SJCRH30 (cell line): ENCODE data around the gene CKAP2L. TPM values are rescaled to one million over a fixed set of nuclear protein-coding genes. Genes with fewer than 3 reads are reported as not detected.
A peak's percentile ranks its signal among the peaks of the same experiment; 100 is the strongest.

Source experiments
- DNase-seq, 2 experiments: peaks; one replicate each; pipeline ENCODE4 v3.0.0-alpha.2; 2015 to 2020
- H3K27ac ChIP-seq: fragments of 250-450 bp; sonication (Bioruptor Pico); 2 replicates; pipeline ENCODE4 v1.5.1; 2020; ENCODE audit warnings: mild to moderate bottlenecking, moderate library complexity
- H3K27me3 ChIP-seq: fragments of 250-450 bp; sonication (Bioruptor Pico); 2 replicates; pipeline ENCODE4 v1.5.1; 2020; ENCODE audit warnings: mild to moderate bottlenecking, moderate library complexity
- H3K36me3 ChIP-seq: fragments of 250-450 bp; sonication (Bioruptor Pico); 2 replicates; pipeline ENCODE4 v1.5.1; 2020; ENCODE audit warnings: mild to moderate bottlenecking, moderate library complexity
- H3K4me1 ChIP-seq: fragments of 250-450 bp; sonication (Bioruptor Pico); 2 replicates; pipeline ENCODE4 v1.5.1; 2020; ENCODE audit warnings: mild to moderate bottlenecking, moderate library complexity
- H3K4me3 ChIP-seq: fragments of 250-450 bp; sonication (Bioruptor Pico); 2 replicates; pipeline ENCODE4 v1.5.1; 2020; ENCODE audit warnings: mild to moderate bottlenecking, moderate library complexity
- H3K9me3 ChIP-seq: fragments of 250-450 bp; sonication (Bioruptor Pico); replicated peaks from 2 replicates; pipeline ENCODE4 v1.5.1; 2020; ENCODE audit warnings: mild to moderate bottlenecking, moderate library complexity
- total RNA-seq: library from RNA; depleted of rRNA; stranded (reverse); fragments of >200 nt; shearing (Covaris generic); gene quantifications from 2 replicates; pipeline ENCODE4 v1.2.3, GENCODE V29; 2014; rRNA removed

The CKAP2L gene
- 31.0 and 33.7 TPM in 2 replicates for total RNA-seq

GRCh38 chr2:112764071-112765044, at the start of gene CKAP2L:
Gene CKAP2L, minus strand, starts transcription at chr2:112764609. Its CDS starts 11 bp downstream, at chr2:112764598.
- DNase-seq, result peak; percentile 98 to 99
- Histone ChIP-seq H3K4me1 (peaks cover 13% of the 10 kb centered on the region), H3K4me3 (peak within 1 kb of the TSS; percentile 86), H3K9me3 (no peaks in the 10 kb centered on the region), H3K27ac (peak within 1 kb of the TSS; percentile 82), H3K27me3 (no peaks in the 10 kb centered on the region), H3K36me3 (peaks cover 26% of the 10 kb centered on the region)

- Histone ChIP-seq H3K27ac (no peak overlapping the region), H3K4me3 (no peak overlapping the region), H3K27me3 (no peaks in the 10 kb centered on the region), H3K4me1 (peaks cover 25% of the 10 kb centered on the region), H3K9me3 (no peaks in the 10 kb centered on the region), H3K36me3 (no peaks in the 10 kb centered on the region)
- DNase-seq, result no peak
Measured at GRCh38 chr2:112813280-112813966, 49.0 kb upstream of the CKAP2L start.

GRCh38 chr2:112812318-112813267, 48.2 kb upstream of the CKAP2L start:
- DNase-seq, result peak; percentile 37 to 50
- no peaks in the 10 kb centered on the region for H3K9me3 ChIP-seq

GRCh38 chr2:112811841-112812306, 47.5 kb upstream of the CKAP2L start:
- no peak overlapping the region for H3K27ac ChIP-seq

More at GRCh38 chr2:112812318-112813267, 48.2 kb upstream of the CKAP2L start:
- Histone ChIP-seq H3K36me3 (no peaks in the 10 kb centered on the region), H3K4me1 (peaks cover 25% of the 10 kb centered on the region), H3K4me3 (no peak overlapping the region), H3K27ac (no peak overlapping the region), H3K27me3 (no peaks in the 10 kb centered on the region)

GRCh38 chr2:112811276-112811831, 46.9 kb upstream of the CKAP2L start:
- Histone ChIP-seq H3K9me3 (no peaks in the 10 kb centered on the region), H3K4me1 (peaks cover 25% of the 10 kb centered on the region), H3K27me3 (no peaks in the 10 kb centered on the region), H3K4me3 (no peak overlapping the region), H3K36me3 (no peaks in the 10 kb centered on the region), H3K27ac (no peak overlapping the region)
- DNase-seq, result no peak

More at GRCh38 chr2:112811841-112812306, 47.5 kb upstream of the CKAP2L start:
- Histone ChIP-seq H3K27me3 (no peaks in the 10 kb centered on the region), H3K4me1 (peaks cover 25% of the 10 kb centered on the region), H3K36me3 (no peaks in the 10 kb centered on the region), H3K9me3 (no peaks in the 10 kb centered on the region), H3K4me3 (no peak overlapping the region)
- no peak for DNase-seq

- H3K4me3 ChIP-seq, result no peak overlapping the region
- H3K36me3 ChIP-seq, result no peaks in the 10 kb centered on the region
- DNase-seq, result no peak
- no peaks in the 10 kb centered on the region for H3K27me3 ChIP-seq
- H3K4me1 ChIP-seq, result peaks cover 20% of the 10 kb centered on the region
- no peak overlapping the region for H3K27ac ChIP-seq
- H3K9me3 ChIP-seq, result no peaks in the 10 kb centered on the region
Measured at GRCh38 chr2:112809112-112809511, 44.7 kb upstream of the CKAP2L start.

GRCh38 chr2:112807233-112807807, 42.9 kb upstream of the CKAP2L start:
- H3K27ac ChIP-seq, result no peak overlapping the region
- H3K4me3 ChIP-seq, result no peak overlapping the region
- no peaks in the 10 kb centered on the region for H3K27me3 ChIP-seq
- DNase-seq, result no peak
- no peaks in the 10 kb centered on the region for H3K36me3 ChIP-seq
- H3K9me3 ChIP-seq, result no peaks in the 10 kb centered on the region
- peaks cover 2% of the 10 kb centered on the region for H3K4me1 ChIP-seq

- no peaks in the 10 kb centered on the region for H3K4me1 ChIP-seq
- no peaks in the 10 kb centered on the region for H3K27me3 ChIP-seq
- no peak overlapping the region for H3K27ac ChIP-seq
- H3K4me3 ChIP-seq, result no peak overlapping the region
- DNase-seq, result no peak
- H3K9me3 ChIP-seq, result no peaks in the 10 kb centered on the region
- H3K36me3 ChIP-seq, result no peaks in the 10 kb centered on the region
Measured at GRCh38 chr2:112805542-112805941, 41.1 kb upstream of the CKAP2L start.

- Histone ChIP-seq H3K36me3 (no peaks in the 10 kb centered on the region), H3K9me3 (no peaks in the 10 kb centered on the region), H3K4me1 (no peaks in the 10 kb centered on the region), H3K27me3 (no peaks in the 10 kb centered on the region), H3K4me3 (no peak overlapping the region), H3K27ac (no peak overlapping the region)
- DNase-seq, result no peak
Measured at GRCh38 chr2:112803691-112804521, 39.5 kb upstream of the CKAP2L start.

GRCh38 chr2:112800881-112801583, 36.6 kb upstream of the CKAP2L start:
- H3K4me3 ChIP-seq, result no peak overlapping the region
- DNase-seq, result no peak
- no peaks in the 10 kb centered on the region for H3K4me1 ChIP-seq

GRCh38 chr2:112798979-112799975, 34.9 kb upstream of the CKAP2L start:
- Histone ChIP-seq H3K4me1 (no peaks in the 10 kb centered on the region), H3K4me3 (no peak overlapping the region), H3K9me3 (no peaks in the 10 kb centered on the region), H3K36me3 (no peaks in the 10 kb centered on the region), H3K27ac (no peak overlapping the region), H3K27me3 (no peaks in the 10 kb centered on the region)
- DNase-seq, result no peak

More at GRCh38 chr2:112800881-112801583, 36.6 kb upstream of the CKAP2L start:
- no peaks in the 10 kb centered on the region for H3K9me3 ChIP-seq
- H3K36me3 ChIP-seq, result no peaks in the 10 kb centered on the region
- no peaks in the 10 kb centered on the region for H3K27me3 ChIP-seq
- H3K27ac ChIP-seq, result no peak overlapping the region
